Transverse colon (tissue), 4 donors: ENCODE data around the gene EHF.

Experiments
- POLR2A ChIP-seq: fragments of 450-650 bp; IDR thresholded peaks from one replicate; pipeline ENCODE4 v1.6.1; 2016; ENCODE audit warnings: antibody characterized with exemption, mild to moderate bottlenecking, moderate library complexity
- POLR2AphosphoS5 ChIP-seq, 3 donors: sonication (generic); formaldehyde crosslinking; IDR thresholded peaks; one replicate each; pipeline ENCODE4 v1.6.1; 2016; ENCODE audit warnings: antibody characterized with exemption in 3 of 3
- TF ChIP-seq, protein P1 (sequence below), 5 experiments: fragments of 200-600 bp in 3 of 5; fragments of 450-650 bp in 2 of 5; sonication (generic) in 3 of 5; IDR thresholded peaks; 1 replicate in 2 of 5; 2 replicates in 3 of 5; pipeline ENCODE4 v1.5.1; 2016 to 2017; ENCODE audit warnings: antibody characterized with exemption in 5 of 5, inconsistent platforms in 3 of 5, mild to moderate bottlenecking in 2 of 5, moderate library complexity in 1 of 5

DNA sequence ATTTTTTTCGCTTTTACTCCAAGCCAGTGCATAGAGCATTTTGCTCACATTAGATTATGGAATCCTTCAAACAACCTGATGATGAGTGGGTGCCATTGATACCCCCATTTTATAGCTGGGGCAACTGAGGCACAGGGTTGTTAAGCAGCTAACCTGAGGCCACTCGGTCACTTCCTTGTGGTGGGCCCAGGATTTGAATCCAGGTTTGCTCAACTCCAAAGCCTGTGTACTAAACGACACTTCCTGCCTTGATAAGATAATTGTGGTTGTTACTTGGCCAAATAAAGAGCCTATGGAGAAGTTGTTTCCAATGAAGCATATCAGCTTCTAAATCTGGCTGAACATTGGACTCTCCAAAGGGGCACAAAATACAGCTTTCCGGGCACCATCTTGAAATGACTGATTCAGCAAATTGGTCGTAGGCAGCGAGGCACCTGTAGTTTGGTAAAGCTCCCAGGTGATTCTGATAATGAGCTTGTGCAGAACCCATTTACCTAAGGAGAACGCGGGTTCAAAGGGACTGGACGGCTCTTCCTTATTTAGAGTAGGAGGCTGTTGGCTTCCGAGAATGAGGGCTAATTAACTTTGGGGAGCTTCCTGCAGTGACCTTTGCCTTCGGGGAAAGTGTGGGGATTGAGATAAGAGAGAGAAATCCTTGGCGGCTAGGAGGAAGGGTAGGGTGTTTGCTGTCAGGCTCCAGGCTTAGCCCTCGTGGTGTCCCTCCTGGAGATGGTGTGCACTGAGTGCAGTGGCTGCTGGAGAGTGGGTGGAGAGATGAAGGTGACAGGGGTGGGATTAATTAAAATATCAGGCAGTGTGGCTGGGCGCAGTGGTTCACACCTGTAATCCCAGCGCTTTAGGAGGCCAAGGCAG, 17.5 kb upstream of the EHF start:
- TF ChIP-seq, protein P1, sequence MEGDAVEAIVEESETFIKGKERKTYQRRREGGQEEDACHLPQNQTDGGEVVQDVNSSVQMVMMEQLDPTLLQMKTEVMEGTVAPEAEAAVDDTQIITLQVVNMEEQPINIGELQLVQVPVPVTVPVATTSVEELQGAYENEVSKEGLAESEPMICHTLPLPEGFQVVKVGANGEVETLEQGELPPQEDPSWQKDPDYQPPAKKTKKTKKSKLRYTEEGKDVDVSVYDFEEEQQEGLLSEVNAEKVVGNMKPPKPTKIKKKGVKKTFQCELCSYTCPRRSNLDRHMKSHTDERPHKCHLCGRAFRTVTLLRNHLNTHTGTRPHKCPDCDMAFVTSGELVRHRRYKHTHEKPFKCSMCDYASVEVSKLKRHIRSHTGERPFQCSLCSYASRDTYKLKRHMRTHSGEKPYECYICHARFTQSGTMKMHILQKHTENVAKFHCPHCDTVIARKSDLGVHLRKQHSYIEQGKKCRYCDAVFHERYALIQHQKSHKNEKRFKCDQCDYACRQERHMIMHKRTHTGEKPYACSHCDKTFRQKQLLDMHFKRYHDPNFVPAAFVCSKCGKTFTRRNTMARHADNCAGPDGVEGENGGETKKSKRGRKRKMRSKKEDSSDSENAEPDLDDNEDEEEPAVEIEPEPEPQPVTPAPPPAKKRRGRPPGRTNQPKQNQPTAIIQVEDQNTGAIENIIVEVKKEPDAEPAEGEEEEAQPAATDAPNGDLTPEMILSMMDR (IDR thresholded peaks at IDR 0.05) = no peak
- peak in 1 of 3 donors; percentile 42 for TF ChIP-seq POLR2AphosphoS5 (IDR thresholded peaks at IDR 0.05)
- TF ChIP-seq POLR2A = no peak
